Measurements from ENCODE around the gene TTC28.

DNA sequence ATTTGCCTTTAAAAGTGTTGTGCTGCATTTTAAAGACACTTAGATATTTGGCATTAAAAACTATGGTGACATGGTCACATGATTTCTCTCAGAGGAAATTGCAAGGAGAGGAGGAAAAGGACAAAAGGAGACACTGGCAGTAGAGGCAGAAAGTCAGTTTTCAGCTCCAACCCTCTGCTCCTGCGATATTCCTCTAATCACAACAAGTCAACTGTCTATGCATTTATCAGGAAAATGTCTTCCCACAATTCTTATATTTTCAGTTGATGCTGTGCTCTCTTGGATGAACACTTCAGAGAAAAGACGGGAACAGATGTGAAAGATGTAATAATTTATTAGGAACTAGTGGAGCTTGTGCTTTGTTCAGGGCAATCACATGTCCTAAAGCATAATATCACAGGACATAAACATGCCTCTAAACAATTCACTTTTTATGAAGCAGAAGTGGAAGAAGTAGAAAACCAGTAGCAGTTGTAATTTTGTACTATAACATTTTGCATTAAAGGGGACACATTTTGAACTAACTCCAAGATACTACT lies 419.8 kb downstream of the TTC28 start:
- TF ChIP-seq, protein P1, sequence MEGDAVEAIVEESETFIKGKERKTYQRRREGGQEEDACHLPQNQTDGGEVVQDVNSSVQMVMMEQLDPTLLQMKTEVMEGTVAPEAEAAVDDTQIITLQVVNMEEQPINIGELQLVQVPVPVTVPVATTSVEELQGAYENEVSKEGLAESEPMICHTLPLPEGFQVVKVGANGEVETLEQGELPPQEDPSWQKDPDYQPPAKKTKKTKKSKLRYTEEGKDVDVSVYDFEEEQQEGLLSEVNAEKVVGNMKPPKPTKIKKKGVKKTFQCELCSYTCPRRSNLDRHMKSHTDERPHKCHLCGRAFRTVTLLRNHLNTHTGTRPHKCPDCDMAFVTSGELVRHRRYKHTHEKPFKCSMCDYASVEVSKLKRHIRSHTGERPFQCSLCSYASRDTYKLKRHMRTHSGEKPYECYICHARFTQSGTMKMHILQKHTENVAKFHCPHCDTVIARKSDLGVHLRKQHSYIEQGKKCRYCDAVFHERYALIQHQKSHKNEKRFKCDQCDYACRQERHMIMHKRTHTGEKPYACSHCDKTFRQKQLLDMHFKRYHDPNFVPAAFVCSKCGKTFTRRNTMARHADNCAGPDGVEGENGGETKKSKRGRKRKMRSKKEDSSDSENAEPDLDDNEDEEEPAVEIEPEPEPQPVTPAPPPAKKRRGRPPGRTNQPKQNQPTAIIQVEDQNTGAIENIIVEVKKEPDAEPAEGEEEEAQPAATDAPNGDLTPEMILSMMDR (IDR thresholded peaks at IDR 0.05; ENCODE audit: low read depth, low read length) = no peak
- TF ChIP-seq POLR2A (IDR thresholded peaks at IDR 0.05; ENCODE audit: extremely low read depth, insufficient read length) (no peak), MYC (IDR thresholded peaks at IDR 0.05; ENCODE audit: low read depth, low read length) (no peak)
- TF ChIP-seq, protein P2, sequence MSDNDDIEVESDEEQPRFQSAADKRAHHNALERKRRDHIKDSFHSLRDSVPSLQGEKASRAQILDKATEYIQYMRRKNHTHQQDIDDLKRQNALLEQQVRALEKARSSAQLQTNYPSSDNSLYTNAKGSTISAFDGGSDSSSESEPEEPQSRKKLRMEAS (IDR thresholded peaks at IDR 0.05; ENCODE audit: low read depth, low read length) = no peak

All from NB4 (cell line).